ENCODE data around the gene PTPN4. TPM values are rescaled to one million over a fixed set of nuclear protein-coding genes. Genes with fewer than 3 reads are reported as not detected.

The PTPN4 gene
- total and polyA plus RNA-seq, 8 donors: 4.4 to 18.7 (median 13.2) TPM

GRCh38 chr2:119814216-119814615, 54.5 kb downstream of the PTPN4 start:
- FAIRE-seq (no peak), ATAC-seq (no peak), DNase-seq (no peak)
- Histone ChIP-seq H3K27me3 (no peaks in the 10 kb centered on the region), H3K27ac (no peak overlapping the region), H3K4me3 (no peak overlapping the region), H3K9me3 (no peaks in the 10 kb centered on the region), H3K4me1 (peaks cover 0 to 15% (median 6%) of the 10 kb centered on the region in 3 donors), H3K36me3 (no peaks in the 10 kb centered on the region)
- intact Hi-C loops (cut with DNase I): no loop called here
- TF ChIP-seq, protein P1, sequence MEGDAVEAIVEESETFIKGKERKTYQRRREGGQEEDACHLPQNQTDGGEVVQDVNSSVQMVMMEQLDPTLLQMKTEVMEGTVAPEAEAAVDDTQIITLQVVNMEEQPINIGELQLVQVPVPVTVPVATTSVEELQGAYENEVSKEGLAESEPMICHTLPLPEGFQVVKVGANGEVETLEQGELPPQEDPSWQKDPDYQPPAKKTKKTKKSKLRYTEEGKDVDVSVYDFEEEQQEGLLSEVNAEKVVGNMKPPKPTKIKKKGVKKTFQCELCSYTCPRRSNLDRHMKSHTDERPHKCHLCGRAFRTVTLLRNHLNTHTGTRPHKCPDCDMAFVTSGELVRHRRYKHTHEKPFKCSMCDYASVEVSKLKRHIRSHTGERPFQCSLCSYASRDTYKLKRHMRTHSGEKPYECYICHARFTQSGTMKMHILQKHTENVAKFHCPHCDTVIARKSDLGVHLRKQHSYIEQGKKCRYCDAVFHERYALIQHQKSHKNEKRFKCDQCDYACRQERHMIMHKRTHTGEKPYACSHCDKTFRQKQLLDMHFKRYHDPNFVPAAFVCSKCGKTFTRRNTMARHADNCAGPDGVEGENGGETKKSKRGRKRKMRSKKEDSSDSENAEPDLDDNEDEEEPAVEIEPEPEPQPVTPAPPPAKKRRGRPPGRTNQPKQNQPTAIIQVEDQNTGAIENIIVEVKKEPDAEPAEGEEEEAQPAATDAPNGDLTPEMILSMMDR (IDR thresholded peaks at IDR 0.05): no peak

DNA sequence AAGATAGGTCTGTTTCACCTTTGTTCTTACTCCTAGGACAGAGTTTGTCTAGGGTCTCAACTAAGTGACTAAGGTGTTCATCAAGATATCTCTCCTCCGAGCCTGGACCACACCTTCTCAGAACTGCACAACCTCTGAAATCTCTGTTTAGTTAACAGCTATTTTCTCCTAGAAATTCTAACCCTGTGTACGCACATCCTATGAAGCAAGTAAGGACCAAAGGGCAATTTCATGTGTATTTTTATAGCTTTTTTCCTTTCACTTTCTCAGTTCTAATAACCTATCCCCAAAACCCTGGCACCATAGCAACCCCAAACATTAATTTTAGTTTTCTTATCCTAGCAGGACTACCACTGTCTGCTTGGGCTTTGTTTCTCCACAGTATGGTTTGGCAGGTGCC, 59.1 kb downstream of the PTPN4 start:
- Histone ChIP-seq H3K4me3 (no peak overlapping the region), H3K27ac (no peak overlapping the region), H3K9me3 (no peaks in the 10 kb centered on the region), H3K36me3 (no peaks in the 10 kb centered on the region), H3K27me3 (no peaks in the 10 kb centered on the region), H3K4me1 (peaks cover 0 to 6% (median 0%) of the 10 kb centered on the region in 3 donors)
- ATAC-seq: no peak
- TF ChIP-seq, protein P1 (IDR thresholded peaks at IDR 0.05): no peak
- intact Hi-C loops (cut with DNase I): no loop called here
- WGBS, 2 donors: 94 to 96% methylated on average over 2 of the region's 2 CpGs
- FAIRE-seq: no peak
- DNase-seq: no peak

GRCh38 chr2:119819846-119820245, 60.1 kb downstream of the PTPN4 start:
- no peak for ATAC-seq
- Histone ChIP-seq H3K4me1 (peaks cover 0 to 2% (median 0%) of the 10 kb centered on the region in 3 donors), H3K4me3 (no peak overlapping the region), H3K36me3 (no peaks in the 10 kb centered on the region), H3K27me3 (no peaks in the 10 kb centered on the region), H3K9me3 (no peaks in the 10 kb centered on the region), H3K27ac (no peak overlapping the region)
- TF ChIP-seq, protein P1 (IDR thresholded peaks at IDR 0.05): no peak
- no peak for FAIRE-seq
- DNase-seq: no peak
- 95 to 98% methylated on average over 6 of the region's 6 CpGs for WGBS, 2 donors
- intact Hi-C loops (cut with DNase I): loop anchor here in 1 of 3 donors (10.0 kb wide), 1 partner anchor 115 kb away; no protein-coding TSS in a partner anchor

DNA sequence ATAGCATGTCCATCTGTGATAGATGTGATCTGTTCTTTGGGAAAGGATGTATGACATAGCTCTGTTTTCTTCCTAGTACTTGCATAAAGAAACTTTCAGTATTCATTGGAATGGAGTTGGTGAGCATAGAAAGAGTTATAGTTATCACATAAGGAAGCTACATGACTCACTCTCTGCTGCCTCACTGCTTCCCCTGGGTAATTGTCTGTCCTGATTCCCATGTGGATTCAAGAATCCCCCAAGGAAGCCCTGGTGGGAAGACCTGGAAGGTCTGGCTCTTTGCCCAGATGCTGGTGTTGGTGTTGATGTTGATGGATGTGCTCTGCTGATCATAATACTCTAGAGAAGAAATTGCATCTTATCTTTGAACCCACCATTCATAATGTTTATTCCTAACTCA, 60.6 kb downstream of the PTPN4 start:
- Histone ChIP-seq H3K4me1 (no peaks in the 10 kb centered on the region), H3K9me3 (no peaks in the 10 kb centered on the region), H3K4me3 (no peak overlapping the region), H3K27ac (no peak overlapping the region), H3K27me3 (no peaks in the 10 kb centered on the region), H3K36me3 (no peaks in the 10 kb centered on the region)
- intact Hi-C loops (cut with DNase I): loop anchor here in 1 of 3 donors (10.0 kb wide), 1 partner anchor 115 kb away; no protein-coding TSS in a partner anchor
- FAIRE-seq: no peak
- no peak for DNase-seq
- ATAC-seq: no peak
- TF ChIP-seq, protein P1 (IDR thresholded peaks at IDR 0.05): no peak

GRCh38 chr2:119821266-119821665, 61.5 kb downstream of the PTPN4 start:
- H3K4me1 ChIP-seq: no peaks in the 10 kb centered on the region
- FAIRE-seq (no peak), ATAC-seq (no peak), DNase-seq (no peak)
- intact Hi-C loops (cut with DNase I): loop anchor here in 1 of 3 donors (10.0 kb wide), 1 partner anchor 116 kb away; no protein-coding TSS in a partner anchor
- TF ChIP-seq, protein P1 (IDR thresholded peaks at IDR 0.05): no peak
- no peak overlapping the region for H3K4me3 ChIP-seq
- H3K36me3 ChIP-seq: no peaks in the 10 kb centered on the region
- no peaks in the 10 kb centered on the region for H3K27me3 ChIP-seq
- 92 to 100% methylated on average over 2 of the region's 2 CpGs for WGBS, 2 donors
- no peaks in the 10 kb centered on the region for H3K9me3 ChIP-seq
- H3K27ac ChIP-seq: no peak overlapping the region

All from pancreas (tissue), 10 donors.